ENCODE results near the gene ECE2. TPM values are rescaled to one million over a fixed set of nuclear protein-coding genes. Genes with fewer than 3 reads are reported as not detected.

Gene ECE2
- total RNA-seq, 2 experiments from 2014 or later = not detected

- no peaks in the 10 kb centered on the region for H3K9me3 ChIP-seq (ENCODE audit: low read length)
- H3K4me2 ChIP-seq (ENCODE audit: low read length) = no peak overlapping the region
- BruUV-seq (replicated peaks) = no TSS peak
- no peak for DNase-seq (ENCODE audit: low spot score)
- no peaks in the 10 kb centered on the region for H3K9me2 ChIP-seq (ENCODE audit: insufficient read depth, low read length)
- H3K4me3 ChIP-seq (ENCODE audit: low read depth, low read length, poor library complexity, severe bottlenecking) = no peak overlapping the region
- H3K4me1 ChIP-seq (ENCODE audit: insufficient read depth, low read length, poor library complexity, severe bottlenecking) = peaks cover 15% of the 10 kb centered on the region
- ChIA-PET CTCF (ENCODE audit: unreplicated experiment) (no interaction called here), POLR2A (interaction anchor here (0.7 to 1.1 kb wide), 2 partner anchors 9 to 151 kb away, joined by 3 read pairs; no protein-coding TSS in a partner anchor)
- intact Hi-C loops (cut with micrococcal nuclease; ENCODE audit: unreplicated experiment) = loop anchor here (5.0 kb wide), 1 partner anchor 154 kb away; the partner anchor contains the start of gene DVL3
- peaks cover 20% of the 10 kb centered on the region for H3K79me2 ChIP-seq (ENCODE audit: insufficient read depth, low read depth, low read length)
- H4K20me1 ChIP-seq (ENCODE audit: insufficient read depth, low read length) = peaks cover 16% of the 10 kb centered on the region
- TF ChIP-seq EZH2phosphoT487 (IDR thresholded peaks at IDR 0.05; ENCODE audit: borderline replicate concordance, low read depth, low read length) (no peak), CTCF (conservative IDR thresholded peaks at IDR 0.05; ENCODE audit: low read length) (no peak)
- no peak overlapping the region for H2AFZ ChIP-seq (ENCODE audit: low read length)
- no peak overlapping the region for H3K27ac ChIP-seq (ENCODE audit: low read depth, low read length, poor library complexity, severe bottlenecking)
- peaks cover 52% of the 10 kb centered on the region for H3K36me3 ChIP-seq (ENCODE audit: insufficient read depth, low read length)
Measured at GRCh38 chr3:184311633-184312032, 35.8 kb downstream of the ECE2 start.

GRCh38 chr3:184314363-184314699, 38.5 kb downstream of the ECE2 start, which contains the start of gene EIF4G1:
Gene EIF4G1, plus strand, starts transcription at chr3:184314606. Its CDS starts 1,191 bp downstream, at chr3:184315797.
- H3K27ac ChIP-seq (ENCODE audit: low read depth, low read length, poor library complexity, severe bottlenecking) = peak within 1 kb of the TSS; percentile 62
- H4K20me1 ChIP-seq (ENCODE audit: insufficient read depth, low read length) = peaks cover 33% of the 10 kb centered on the region
- peaks cover 52% of the 10 kb centered on the region for H3K36me3 ChIP-seq (ENCODE audit: insufficient read depth, low read length)
- H3K4me1 ChIP-seq (ENCODE audit: insufficient read depth, low read length, poor library complexity, severe bottlenecking) = peaks cover 25% of the 10 kb centered on the region
- H3K4me2 ChIP-seq (ENCODE audit: low read length) = peak within 1 kb of the TSS; percentile 100
- no TSS peak for BruUV-seq (replicated peaks)
- CTCF ChIA-PET (ENCODE audit: unreplicated experiment) = no interaction called here
- peak within 1 kb of the TSS; percentile 85 for H2AFZ ChIP-seq (ENCODE audit: low read length)
- POLR2A ChIA-PET = no interaction called here
- H3K4me3 ChIP-seq (ENCODE audit: low read depth, low read length, poor library complexity, severe bottlenecking) = peak within 1 kb of the TSS; percentile 97
- TF ChIP-seq EZH2phosphoT487 (IDR thresholded peaks at IDR 0.05; ENCODE audit: borderline replicate concordance, low read depth, low read length) = no peak
- TF ChIP-seq CTCF (conservative IDR thresholded peaks at IDR 0.05; ENCODE audit: low read length) = no peak
- no peaks in the 10 kb centered on the region for H3K9me2 ChIP-seq (ENCODE audit: insufficient read depth, low read length)
- intact Hi-C loops (cut with micrococcal nuclease; ENCODE audit: unreplicated experiment) = loop anchor here (1.0 to 5.0 kb wide), 3 partner anchors 15 to 157 kb away; partner anchors contain the start of genes DVL3 and PSMD2
- peak; percentile 94 for DNase-seq (ENCODE audit: low spot score)
- H3K9me3 ChIP-seq (ENCODE audit: low read length) = no peaks in the 10 kb centered on the region
- peaks cover 47% of the 10 kb centered on the region for H3K79me2 ChIP-seq (ENCODE audit: insufficient read depth, low read depth, low read length)

Measured in OCI-LY7 (cell line).